HT-29 (cell line): ENCODE results near the gene PPM1K. TPM values are rescaled to one million over a fixed set of nuclear protein-coding genes. Genes with fewer than 3 reads are reported as not detected.

Source experiments
- DNase-seq: peaks from one replicate; pipeline ENCODE4 v3.0.0-alpha.2; 2015; ENCODE audit warnings: low spot score
- total RNA-seq: library from RNA; depleted of rRNA; stranded (reverse); fragments of >200 nt; shearing (Covaris generic); gene quantifications from 2 replicates; pipeline ENCODE4 v1.2.3, GENCODE V29; 2014

The PPM1K gene
- total RNA-seq, 1 experiment from 2014 or later: 4.1 TPM

- no peak for DNase-seq
These were observed 6.6 kb downstream of the PPM1K start for GRCh38 chr4:88277711-88278225.

DNA sequence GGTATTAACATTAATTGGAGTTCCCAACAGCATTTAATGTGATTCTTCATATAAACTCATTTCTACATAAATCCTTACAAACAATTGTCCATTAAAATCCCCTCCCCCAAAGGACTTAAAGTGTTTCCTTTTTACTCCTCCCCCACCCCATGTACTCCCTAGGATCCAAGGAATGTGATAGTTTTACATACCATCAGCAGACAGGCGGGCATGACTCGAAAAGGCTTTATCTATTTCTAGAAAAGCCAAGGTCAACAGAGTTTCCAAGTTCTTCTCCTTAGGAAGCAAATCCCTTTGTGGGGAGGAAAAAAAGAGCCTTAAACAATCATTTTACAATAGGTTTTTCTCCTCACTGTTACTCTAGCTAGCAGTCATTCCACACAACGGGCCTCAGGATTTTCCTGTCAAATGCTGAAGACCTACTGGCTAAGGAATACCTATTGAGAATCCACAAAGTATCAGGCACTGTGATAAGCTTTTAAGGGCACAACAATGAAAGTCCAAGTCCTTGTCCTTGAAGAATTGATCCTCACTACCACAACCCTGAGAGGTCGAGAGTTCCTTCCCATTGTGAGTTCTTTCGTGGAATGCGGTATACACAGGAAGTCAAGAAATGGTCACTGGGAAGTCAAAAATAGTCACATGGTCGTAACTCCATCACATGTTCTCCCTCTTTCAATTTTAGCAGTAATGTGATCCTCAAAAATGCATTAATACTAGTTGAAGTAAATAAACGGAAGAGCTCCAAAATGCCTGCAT, 7.2 kb downstream of the PPM1K start:
- DNase-seq: no peak

DNA sequence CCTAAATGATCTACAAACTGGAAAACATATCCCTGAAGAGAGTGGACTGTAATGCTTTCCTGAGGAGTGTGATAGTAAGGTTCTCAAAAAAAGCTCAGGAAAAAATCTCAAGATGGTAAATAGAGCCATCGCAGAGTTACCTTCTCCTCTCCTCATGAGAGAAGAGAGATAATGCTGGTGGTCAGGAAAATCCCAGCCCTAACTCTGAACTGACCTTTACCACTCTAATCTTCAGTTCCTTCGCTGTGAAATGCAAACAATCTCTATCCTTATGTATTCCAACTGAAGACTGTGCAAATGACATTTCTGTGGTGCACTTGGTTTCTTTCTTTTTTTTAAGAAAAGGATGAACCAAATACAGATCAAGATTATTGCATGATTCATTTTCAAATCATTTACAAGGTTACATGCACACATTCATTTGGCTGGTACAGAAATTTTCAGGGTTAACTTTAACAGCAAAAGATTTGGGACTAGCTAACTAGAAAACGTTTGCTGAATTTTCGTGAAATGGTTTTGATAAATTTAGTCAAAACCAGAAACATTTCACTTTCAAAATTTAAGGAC, 8.3 kb downstream of the PPM1K start:
- no peak for DNase-seq

- no peak for DNase-seq
These were observed 8.8 kb downstream of the PPM1K start for GRCh38 chr4:88275516-88275915.

DNA sequence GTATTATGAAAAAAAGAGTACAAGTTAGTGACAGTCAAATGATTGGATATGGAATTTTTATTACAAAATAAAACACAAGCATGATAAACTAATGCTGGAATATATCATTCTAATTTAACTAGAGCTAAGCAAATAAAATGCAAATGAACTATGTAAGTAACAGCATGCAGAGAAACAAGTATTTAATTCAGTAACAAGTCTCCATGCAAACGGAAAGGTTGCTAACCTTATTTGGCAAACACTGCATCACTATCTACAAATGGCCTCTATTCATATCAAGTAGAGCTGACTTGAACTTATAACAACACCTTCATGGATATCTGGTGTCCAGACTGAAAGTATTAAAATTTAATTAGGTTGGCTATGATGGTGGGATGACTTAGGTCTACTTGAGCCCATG, 15.4 kb downstream of the PPM1K start:
- DNase-seq: no peak

- no peak for DNase-seq
These were observed 20.0 kb downstream of the PPM1K start for GRCh38 chr4:88264336-88264735.

DNA sequence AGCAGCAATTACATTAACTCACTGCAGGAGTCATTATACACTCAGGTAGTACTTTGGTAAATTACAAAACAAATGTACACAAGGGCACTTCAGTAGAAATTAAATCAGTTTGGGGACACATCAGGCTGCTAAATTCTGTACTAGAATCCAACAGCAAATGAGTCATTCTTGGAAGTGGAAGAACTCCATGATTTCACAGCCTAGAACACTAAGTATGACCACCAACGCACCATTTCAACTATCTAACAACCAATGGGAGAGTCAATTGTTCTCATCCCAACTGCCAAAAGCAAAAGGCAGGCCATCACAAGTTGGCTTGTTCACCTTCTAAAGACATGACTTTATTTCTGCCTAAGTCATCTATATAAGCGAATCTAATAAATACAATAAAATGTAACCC, 26.6 kb downstream of the PPM1K start:
- DNase-seq: no peak

- DNase-seq: no peak
These were observed 29.2 kb downstream of the PPM1K start for GRCh38 chr4:88255111-88255510.

GRCh38 chr4:88251924-88252323, 32.4 kb downstream of the PPM1K start:
- DNase-seq: no peak

GRCh38 chr4:88247148-88247547, 37.2 kb downstream of the PPM1K start:
- no peak for DNase-seq

DNA sequence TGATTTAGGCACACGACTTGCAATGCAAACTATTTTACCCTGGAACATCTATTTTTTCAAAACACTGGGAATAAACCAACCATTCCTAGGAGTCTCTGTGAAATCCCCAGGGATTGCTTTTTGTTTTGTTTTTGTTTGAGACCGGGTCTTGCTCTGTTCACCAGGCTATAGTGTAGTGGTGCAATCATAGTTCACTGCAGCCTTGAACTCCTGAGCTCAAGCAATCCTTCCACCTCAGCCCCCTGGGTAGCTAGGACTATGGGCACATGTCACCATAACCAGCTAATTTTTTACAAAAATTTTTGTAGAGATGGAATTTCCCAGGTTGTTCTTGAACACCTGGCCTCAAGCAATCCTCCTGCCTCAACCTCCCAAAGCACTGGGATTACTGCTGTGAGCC, 37.8 kb downstream of the PPM1K start:
- DNase-seq: no peak

DNA sequence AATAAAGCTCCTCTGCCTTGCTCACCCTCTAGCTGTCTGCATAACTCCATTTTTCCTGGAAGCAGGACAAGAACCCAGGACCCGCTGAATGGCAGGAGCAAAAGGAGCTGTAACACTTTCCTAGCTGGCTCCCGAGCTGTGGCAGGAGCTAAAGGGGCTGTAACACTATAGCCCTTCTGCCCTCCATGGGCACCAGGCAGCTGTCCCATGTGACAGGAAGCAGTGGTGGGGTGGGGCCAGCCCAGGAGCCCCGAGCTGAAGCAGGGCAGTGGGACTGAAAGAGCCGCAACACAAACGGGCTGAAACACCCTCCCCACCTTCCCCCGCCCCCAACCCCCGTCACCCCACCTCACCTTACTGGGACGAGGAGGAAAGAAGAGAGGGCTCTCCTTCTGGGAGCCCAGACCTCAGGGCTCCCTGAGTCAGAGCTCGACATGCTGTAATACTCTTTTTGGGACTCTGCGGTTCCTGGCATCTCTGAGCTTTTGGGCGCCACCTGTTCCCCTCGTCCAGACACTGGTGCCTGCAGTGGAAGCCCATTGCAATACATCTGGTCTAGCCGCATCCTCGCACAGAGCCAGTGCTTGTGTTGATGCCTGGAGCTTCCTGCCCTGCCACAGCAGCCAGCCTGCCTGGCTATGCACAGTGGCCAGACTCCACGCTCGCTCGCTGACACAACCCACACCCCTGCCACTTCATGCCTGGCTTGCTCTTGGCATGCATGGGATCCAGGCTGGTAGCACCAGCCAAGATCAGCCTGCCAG, 39.4 kb downstream of the PPM1K start:
- DNase-seq: no peak

- no peak for DNase-seq
These were observed 40.3 kb downstream of the PPM1K start for GRCh38 chr4:88244056-88244455.

- DNase-seq: no peak
These were observed 42.2 kb downstream of the PPM1K start for GRCh38 chr4:88242144-88242543.

GRCh38 chr4:88240297-88240714, 44.1 kb downstream of the PPM1K start:
- DNase-seq: no peak

DNA sequence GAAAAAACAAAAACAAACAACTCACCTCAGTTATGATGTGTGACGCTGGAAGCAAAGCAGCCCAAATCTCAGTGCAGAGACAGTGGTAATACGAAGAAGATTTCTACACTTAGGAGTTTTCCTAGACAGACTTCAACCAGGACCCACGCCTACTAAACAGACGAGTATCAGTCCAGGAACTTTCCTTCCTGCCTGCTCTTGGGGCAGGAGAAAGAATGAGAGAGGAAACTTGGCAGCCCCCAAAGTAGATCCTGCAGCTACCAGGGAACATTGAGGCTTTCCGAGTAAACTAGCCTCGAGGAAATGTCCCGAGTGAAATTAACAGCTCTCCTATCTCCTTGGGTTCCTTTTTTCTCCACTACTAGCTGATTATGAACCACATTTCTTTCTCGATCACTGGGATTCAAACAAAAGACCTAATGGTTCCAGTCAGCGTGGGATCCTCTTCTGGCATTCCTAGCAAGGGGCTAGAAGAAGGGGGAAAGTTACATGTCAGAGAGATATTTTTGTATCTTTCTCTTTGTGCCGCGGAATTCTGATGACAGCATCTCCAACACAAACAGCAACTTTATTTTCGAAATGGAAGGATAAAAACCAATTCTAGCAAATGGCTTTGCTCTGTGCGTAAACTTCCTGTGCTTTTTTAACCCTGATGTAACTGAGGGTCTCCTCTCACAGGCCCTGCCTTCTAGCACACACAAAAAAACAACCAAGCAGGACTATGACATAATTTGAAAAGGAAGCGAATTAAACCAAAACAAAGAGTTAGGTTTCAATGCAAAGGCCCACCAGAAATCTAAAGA, 53.2 kb downstream of the PPM1K start:
- no peak for DNase-seq

DNA sequence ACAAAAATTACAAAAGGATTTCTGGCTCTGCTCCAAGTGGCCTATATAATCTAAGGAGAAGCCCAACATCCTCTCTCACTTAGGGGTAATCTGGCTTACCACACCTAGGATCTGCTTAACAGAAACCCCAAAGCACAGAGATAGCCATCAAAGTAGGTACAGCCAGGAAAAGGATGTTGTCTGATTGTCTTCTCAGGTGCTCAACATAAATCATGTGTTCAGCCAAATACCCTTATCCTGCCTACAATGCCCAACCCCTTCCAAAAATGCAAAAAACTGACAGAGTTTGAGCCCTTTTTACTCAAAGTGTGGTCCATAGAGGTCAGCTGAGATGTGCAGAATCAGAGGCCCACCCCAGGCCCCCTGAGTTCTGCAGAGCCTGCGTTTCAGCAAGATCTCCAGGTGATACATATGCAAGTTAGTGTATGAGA, 53.9 kb downstream of the PPM1K start:
- no peak for DNase-seq

DNA sequence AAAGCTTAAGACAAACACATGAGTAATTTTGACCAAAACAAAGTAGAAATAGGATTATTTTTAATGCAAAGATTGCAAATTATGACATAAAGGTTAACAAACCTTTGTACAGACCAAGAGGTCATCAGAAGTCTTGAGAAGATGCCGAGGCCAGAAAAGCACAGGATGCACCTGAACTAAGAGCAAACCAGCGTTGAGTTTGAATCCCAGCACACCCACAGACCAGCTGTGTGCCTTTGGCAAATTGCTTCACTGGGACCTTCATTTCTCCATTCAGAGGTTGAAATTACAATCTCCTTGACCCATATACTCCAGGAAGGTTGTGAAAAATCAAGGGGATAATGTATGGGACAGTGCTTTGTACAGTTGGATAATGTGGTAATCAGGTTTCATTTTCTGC, 56.6 kb downstream of the PPM1K start:
- DNase-seq: no peak

- DNase-seq: no peak
These were observed 58.2 kb downstream of the PPM1K start for GRCh38 chr4:88226143-88226542.

DNA sequence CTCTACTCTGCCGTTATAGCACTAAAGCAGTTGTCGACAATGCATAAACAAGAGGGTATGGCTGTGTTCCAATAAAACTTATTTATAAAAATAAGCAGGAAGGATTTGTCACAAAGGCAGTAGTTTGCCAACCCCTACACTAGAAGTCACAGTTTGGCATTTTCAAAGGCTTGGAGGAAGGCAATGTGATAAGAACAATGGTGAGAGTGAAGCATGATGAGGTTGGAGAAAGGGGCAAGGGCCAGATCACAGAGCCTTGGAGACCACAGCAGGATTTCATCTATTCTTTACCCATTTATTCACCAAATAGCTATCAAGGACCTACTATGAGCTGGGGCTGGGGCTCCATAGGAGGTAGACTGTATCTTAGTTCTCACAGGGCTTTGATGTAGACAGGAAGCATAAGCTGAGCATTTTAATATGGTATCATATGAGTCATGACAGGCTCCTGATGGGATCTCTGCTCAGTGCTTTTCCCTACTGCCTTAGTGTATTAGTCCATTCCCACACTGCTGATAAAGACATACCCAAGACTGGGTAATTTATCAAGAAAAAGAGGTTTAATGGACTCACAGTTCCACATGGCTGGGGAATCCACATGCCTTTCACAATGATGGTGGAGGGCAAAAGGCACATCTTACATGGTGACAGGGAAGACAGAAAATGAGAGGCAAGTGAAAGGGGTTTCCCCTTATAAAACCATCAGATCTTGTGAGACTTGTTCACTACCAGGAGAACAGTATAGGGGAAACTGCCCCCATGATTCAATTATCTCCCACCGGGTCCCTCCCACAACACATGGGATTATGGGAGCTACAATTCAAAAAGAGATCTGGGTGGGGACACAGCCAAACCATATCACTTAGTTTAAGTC, 58.9 kb downstream of the PPM1K start:
- no peak for DNase-seq

DNA sequence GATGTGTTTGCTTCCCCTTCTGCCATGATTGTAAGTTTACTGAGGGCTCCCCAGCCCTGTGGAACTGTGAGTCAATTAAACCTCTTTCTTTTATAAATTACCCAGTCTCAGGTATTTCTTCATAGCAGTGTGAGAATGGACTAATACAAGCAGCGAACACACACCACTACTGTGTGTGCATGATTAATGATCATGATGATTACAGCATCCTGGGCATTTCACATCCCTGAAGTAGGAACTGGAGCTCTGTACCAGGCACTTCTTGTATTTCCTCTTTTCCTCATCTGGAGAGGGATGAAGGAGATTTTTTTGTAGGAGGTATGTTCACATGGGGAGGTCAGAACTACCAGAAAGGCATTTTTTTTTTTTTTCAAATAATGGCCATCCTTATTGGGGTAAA, 60.8 kb downstream of the PPM1K start:
- DNase-seq: no peak
